Activated CD8-positive, alpha-beta memory T cell treated with anti-CD3 and anti-CD28 coated beads, Interleukin-2, amount 10 ng/mL, durations not matched to agents 7 days and 5 days (primary cell): ENCODE data around the gene GLIS2. TPM values are rescaled to one million over a fixed set of nuclear protein-coding genes. Genes with fewer than 3 reads are reported as not detected.

Source experiments
- ATAC-seq: fragments of 150-1000 bp; cut with Tn5 transposase; one replicate; pipeline ENCODE4 v1.10.0; 2021; ENCODE audit warnings: moderate library complexity
- CTCF ChIA-PET: fragments of 350-600 bp; sonication (Branson Sonifier 250); formaldehyde crosslinking; loops from one replicate; lab custom pipeline; 2021; ENCODE audit warnings: antibody characterized with exemption; lab: Charles Lee
- DNase-seq: peaks from one replicate; pipeline ENCODE4 v3.0.0-alpha.2; 2020
- H3K27ac Mint-ChIP-seq: one replicate; pipeline ENCODE4 v1.8.0; 2021; ENCODE audit warnings: mild to moderate bottlenecking, mixed read lengths
- H3K27me3 Mint-ChIP-seq: one replicate; pipeline ENCODE4 v1.8.0; 2021; ENCODE audit warnings: mixed read lengths
- H3K36me3 Mint-ChIP-seq: one replicate; pipeline ENCODE4 v1.8.0; 2021; ENCODE audit warnings: mild to moderate bottlenecking, mixed read lengths
- H3K4me1 Mint-ChIP-seq: one replicate; pipeline ENCODE4 v1.8.0; 2021; ENCODE audit warnings: mixed read lengths
- H3K4me3 Mint-ChIP-seq: one replicate; pipeline ENCODE4 v1.8.0; 2021; ENCODE audit warnings: mild to moderate bottlenecking, moderate library complexity, mixed read lengths
- H3K9me3 Mint-ChIP-seq: one replicate; pipeline ENCODE4 v1.8.0; 2022; ENCODE audit warnings: low read depth, mixed read lengths
- total RNA-seq, 2 experiments: library from RNA; stranded (reverse); gene quantifications; one replicate each; pipeline ENCODE4 v1.2.3, GENCODE V29; 2021

Gene GLIS2
- total RNA-seq: under 1 TPM; 0.55 to 0.63 TPM

DNA sequence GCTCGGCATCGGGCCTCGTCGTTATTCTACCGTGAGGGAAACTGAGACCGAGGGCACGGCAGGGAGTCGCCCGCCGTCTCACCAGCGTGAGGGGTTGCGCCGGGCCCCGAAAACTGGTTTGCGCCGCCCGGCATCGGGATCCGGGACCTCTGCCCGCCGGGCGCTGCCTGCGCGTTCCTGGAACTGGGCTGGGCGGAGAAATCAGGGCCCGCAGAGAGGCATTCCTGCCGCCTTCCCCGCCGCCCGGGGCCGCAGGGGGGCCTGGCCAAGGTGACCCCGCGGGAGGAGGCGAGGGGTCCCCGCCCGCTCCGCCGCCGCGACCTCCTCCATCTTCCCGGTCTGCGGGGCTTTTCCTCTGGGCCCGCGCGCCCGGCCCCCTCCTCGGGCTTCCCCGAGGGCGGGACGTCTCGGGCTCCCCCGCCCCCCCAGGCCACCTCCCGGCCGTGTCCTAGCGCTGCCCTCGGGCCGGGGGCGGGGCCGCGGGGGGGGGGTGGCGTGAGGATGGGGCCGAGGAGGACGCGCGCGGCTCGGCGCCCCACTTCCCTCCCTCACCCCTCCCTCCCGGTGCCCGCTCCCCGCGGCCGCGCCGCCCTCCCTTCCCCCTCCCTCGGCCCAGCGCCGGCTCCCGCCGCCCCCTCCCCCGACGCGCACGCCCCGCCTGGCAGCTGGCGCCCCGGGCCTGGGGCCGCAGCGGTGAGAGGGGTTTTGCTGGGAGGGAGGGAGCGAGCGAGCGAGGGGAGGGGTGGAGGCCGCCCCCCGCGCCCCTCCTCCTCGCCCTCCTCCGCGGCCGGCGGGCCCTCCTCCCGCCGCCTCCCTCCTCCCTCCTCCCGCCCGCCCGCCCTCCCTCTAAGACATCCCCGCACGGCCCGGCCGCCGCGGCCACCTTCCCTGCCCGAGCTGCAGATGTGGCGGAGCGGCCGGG, at the start of gene GLIS2:
Gene GLIS2, plus strand, starts transcription at position 882 of the 922 bp plus-strand sequence. CDS start 16,214 bp downstream, outside the sequence.
- no peaks in the 10 kb centered on the region for H3K9me3 Mint-ChIP-seq
- H3K27me3 Mint-ChIP-seq: peaks cover 18% of the 10 kb centered on the region
- no peaks in the 10 kb centered on the region for H3K36me3 Mint-ChIP-seq
- peaks cover 26% of the 10 kb centered on the region for H3K4me1 Mint-ChIP-seq
- H3K4me3 Mint-ChIP-seq: peak within 1 kb of the TSS; percentile 55
- DNase-seq: no peak
- no peak within 1 kb of the TSS for H3K27ac Mint-ChIP-seq
- CTCF ChIA-PET: interaction anchor here (0.7 to 2.2 kb wide), 9 partner anchors 9 to 61 kb away, joined by 3 to 8 read pairs (median 4); no protein-coding TSS in a partner anchor
- ATAC-seq: peak; percentile 28

DNA sequence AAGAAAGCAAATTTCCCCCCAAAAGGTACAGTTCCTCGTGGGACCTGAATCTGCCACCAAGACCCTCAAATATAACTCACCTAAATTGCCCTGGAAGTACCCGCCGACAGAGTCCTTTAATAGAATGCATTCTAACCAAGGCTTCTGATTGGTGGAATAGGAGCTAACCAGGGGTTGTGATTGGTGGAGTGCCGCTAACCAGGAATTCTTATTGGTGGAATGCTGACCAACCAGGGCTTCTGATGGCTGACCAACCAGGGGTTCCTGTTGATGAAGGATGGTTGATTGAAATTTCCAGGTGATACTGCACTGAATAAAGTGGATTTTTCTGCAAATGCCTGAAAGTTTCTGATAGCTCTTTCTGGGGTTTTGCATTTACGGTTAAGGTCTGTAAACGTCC, 49.5 kb upstream of the GLIS2 start:
- H3K9me3 Mint-ChIP-seq: no peaks in the 10 kb centered on the region
- no peak overlapping the region for H3K4me3 Mint-ChIP-seq
- peaks cover 19% of the 10 kb centered on the region for H3K4me1 Mint-ChIP-seq
- H3K27ac Mint-ChIP-seq: no peak overlapping the region
- peaks cover 13% of the 10 kb centered on the region for H3K36me3 Mint-ChIP-seq
- CTCF ChIA-PET: interaction anchor here (1.3 to 15.2 kb wide), 2 partner anchors 10 to 92 kb away, joined by 3 to 218 read pairs; no protein-coding TSS in a partner anchor
- no peak for DNase-seq
- H3K27me3 Mint-ChIP-seq: no peaks in the 10 kb centered on the region
- ATAC-seq: no peak

DNA sequence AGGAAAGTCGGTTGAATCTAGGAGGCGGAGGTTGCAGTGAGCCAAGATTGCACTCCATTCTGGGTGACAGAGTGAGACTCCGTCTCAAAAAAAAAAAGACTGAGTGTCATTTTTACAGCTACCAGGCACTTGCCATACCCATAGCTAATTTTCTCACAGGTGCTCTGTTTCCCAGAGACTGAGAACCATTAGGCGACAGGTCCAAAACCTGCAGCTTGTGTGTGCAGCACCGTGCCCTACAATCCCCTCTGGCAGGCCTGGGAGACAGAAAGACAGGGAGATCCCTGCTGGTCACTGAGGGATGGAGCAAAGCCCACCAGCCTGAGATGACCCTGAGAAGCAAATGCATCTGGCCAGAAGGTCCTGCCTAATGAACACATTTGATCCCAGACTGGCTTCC, 45.8 kb upstream of the GLIS2 start:
- CTCF ChIA-PET: interaction anchor here (3.9 to 15.2 kb wide), 2 partner anchors 13 to 133 kb away, joined by 17 to 218 read pairs; no protein-coding TSS in a partner anchor
- H3K27me3 Mint-ChIP-seq: no peaks in the 10 kb centered on the region
- H3K4me3 Mint-ChIP-seq: no peak overlapping the region
- no peak for DNase-seq
- H3K36me3 Mint-ChIP-seq: no peaks in the 10 kb centered on the region
- peaks cover 19% of the 10 kb centered on the region for H3K4me1 Mint-ChIP-seq
- H3K9me3 Mint-ChIP-seq: no peaks in the 10 kb centered on the region
- H3K27ac Mint-ChIP-seq: no peak overlapping the region
- no peak for ATAC-seq

DNA sequence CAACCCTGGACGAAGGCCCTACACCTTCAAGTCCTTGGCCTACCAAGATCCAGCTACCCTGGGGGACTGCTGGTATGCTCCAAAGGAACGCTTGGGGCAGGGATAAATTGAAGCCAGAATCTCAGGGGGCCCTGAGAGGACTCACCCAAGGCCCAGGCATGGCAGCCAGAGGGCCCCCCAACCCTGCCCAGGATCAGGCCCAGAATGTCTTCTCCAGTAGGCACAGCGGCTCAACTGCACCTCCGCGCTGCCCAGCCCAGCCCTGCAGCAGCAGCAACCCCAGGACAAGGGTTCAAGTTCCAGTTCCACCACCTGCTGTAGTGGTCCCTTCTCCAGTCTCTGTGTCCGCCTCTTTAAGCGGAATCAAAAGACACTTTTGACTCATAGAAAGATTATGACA, 45.3 kb upstream of the GLIS2 start:
- no peak for ATAC-seq
- Mint-ChIP-seq H3K27ac (peak overlapping the region; percentile 93), H3K27me3 (no peaks in the 10 kb centered on the region), H3K4me1 (peaks cover 21% of the 10 kb centered on the region), H3K9me3 (no peaks in the 10 kb centered on the region), H3K36me3 (no peaks in the 10 kb centered on the region), H3K4me3 (peak overlapping the region; percentile 85)
- CTCF ChIA-PET: interaction anchor here (1.0 to 15.2 kb wide), 6 partner anchors 14 to 137 kb away, joined by 3 to 218 read pairs (median 4); no protein-coding TSS in a partner anchor
- no peak for DNase-seq

DNA sequence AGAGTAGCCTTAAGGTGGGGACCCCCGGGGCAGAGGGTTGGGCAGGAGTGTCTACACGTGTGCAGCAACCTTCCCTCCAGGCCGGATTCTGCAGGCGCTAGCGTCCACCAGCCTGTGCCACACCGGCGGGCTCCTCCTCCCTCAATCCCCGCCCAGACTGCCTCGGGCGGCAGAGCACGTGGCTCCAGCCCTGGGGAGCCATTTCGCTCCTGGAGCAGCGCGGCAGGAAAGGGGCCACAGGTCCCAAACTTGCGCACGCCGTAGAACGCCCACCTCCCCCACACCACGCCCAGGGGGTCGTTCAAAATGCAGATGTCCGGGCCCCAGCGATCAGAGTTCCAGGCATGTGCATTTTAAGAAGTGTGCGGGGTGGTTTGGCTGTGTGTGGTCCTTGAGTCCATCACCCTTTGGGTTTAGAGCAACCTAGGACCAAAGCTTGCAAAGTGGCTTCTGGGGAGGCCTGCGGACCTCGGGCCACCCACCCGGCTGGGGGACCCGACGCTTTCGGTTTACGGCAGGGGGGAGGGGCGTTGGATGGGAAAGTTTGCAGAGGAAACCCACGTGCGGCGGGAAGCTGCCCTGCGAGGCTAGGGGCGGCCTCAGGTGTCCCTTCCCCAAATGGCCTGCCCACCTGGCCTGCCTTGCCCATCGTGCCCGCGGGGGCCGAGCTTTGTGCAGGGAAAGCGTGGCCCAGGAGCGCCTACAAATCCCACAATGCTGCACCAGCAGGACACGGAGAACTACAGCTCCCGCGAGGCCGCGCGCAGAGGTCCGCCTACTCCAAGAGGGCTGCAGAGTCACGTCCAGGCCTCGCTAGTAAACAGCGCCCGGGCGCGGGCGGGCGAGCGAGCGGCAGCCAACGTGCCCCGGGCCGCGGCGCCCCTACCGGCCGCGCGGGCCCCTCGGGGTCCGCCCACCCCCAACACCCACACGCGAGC, 44.4 kb upstream of the GLIS2 start:
- ATAC-seq (peak; percentile 86), DNase-seq (peak; percentile 95)
- H3K27me3 Mint-ChIP-seq: no peaks in the 10 kb centered on the region
- H3K9me3 Mint-ChIP-seq: no peaks in the 10 kb centered on the region
- peaks cover 21% of the 10 kb centered on the region for H3K4me1 Mint-ChIP-seq
- H3K36me3 Mint-ChIP-seq: no peaks in the 10 kb centered on the region
- CTCF ChIA-PET: interaction anchor here (0.6 to 15.2 kb wide), 15 partner anchors 13 to 579 kb away, joined by 3 to 218 read pairs (median 3); partner anchors contain the start of gene DNAAF8
- H3K4me3 Mint-ChIP-seq: peak overlapping the region; percentile 85
- H3K27ac Mint-ChIP-seq: peak overlapping the region; percentile 93

DNA sequence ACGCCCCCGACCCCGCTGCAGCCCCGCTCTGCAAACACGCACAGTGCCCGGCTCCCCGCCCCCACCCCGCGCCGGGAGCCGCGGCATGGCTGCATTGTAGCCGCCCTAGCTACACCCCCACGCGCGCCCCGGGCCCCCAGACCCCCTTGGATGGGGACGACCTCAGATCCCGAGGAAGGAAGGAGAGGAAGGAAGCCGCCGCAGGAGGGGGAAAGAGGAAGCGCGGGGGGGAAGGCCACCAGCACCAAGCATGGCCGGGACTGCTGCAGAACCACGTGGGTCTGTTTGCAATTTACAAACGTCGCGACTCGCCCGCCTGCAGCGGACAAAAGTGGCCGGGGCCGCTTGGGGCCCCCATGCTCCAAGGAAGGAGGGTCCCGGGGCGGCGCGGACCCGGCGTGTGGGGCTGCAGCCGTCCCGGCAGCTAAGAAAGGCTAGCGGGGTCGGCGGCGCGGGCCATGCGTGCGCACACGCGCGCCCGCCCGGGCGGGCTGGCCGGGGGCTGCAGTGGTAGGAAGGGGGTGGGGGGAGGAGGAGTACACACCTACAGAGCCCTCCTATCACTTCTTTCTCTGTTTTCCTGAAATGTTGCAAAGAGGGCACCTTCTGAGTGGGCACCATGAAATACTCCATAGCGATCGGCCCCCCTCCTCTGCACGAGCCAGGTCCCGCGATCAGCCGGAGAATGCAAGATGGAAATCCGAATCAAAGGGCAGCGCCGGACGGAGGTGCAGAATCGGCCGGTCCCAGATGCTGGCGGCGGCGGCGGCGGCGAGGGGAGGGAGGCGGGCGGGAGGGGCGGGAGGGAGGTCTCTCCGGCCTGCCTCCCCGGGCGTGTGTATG, 43.5 kb upstream of the GLIS2 start:
- ATAC-seq (peak; percentile 21), DNase-seq (peak; percentile 65)
- Mint-ChIP-seq H3K36me3 (no peaks in the 10 kb centered on the region), H3K27ac (peak overlapping the region; percentile 82), H3K4me1 (peaks cover 21% of the 10 kb centered on the region), H3K4me3 (peak overlapping the region; percentile 85), H3K27me3 (no peaks in the 10 kb centered on the region), H3K9me3 (no peaks in the 10 kb centered on the region)
- CTCF ChIA-PET: interaction anchor here (0.6 to 15.2 kb wide), 21 partner anchors 11 to 462 kb away, joined by 3 to 218 read pairs (median 5); partner anchors contain the start of genes DNAAF8 and PAM16

DNA sequence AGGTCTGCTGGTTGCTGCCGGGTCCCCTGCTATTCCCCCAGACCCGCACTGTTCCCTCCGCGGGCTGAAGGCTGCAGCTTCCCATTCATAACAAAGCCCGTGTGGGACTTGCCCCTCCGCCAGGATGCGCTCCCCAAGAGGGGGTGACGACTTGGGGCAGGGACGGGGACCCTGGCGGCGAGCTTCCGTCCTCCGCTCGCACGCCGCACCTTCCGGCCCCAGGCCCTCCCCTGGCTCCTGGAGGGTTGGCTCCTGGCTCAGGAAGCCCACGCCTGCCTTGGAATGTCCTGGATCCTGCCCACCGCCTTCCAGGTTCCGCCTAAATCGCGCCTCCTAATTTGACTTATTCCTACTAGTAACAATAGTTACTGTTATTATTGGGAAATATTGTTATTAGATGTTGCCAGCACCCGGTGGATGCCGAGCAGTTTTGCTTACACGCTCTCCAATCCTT, 42.0 kb upstream of the GLIS2 start:
- CTCF ChIA-PET: interaction anchor here (0.8 to 15.2 kb wide), 19 partner anchors 9 to 216 kb away, joined by 3 to 218 read pairs (median 5); partner anchors contain the start of gene PAM16
- ATAC-seq: peak; percentile 8
- H3K36me3 Mint-ChIP-seq: no peaks in the 10 kb centered on the region

DNA sequence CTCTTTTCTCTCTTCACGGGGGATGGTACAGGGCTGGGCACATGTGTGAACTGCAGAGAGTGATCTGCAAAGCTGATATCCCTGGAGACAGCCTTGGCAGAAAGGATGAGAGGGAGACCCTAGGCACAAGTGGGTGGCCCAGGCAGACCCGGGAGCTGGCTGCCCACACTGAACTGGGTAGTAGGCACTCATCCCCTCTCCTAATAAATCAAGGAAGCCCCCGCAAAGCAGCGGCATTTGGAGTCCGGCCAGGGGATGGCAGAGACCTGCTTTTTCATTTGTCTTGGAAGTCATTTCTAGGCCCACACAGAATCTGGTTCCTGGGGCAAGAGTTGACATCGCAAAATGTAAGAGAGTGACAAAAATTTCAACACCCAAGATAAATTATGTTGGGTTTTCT, 40.0 kb upstream of the GLIS2 start:
- ATAC-seq (no peak), DNase-seq (no peak)
- Mint-ChIP-seq H3K36me3 (no peaks in the 10 kb centered on the region), H3K4me3 (no peak overlapping the region), H3K9me3 (no peaks in the 10 kb centered on the region), H3K27me3 (no peaks in the 10 kb centered on the region), H3K27ac (no peak overlapping the region), H3K4me1 (peaks cover 8% of the 10 kb centered on the region)
- CTCF ChIA-PET: interaction anchor here (0.5 to 15.2 kb wide), 5 partner anchors 13 to 52 kb away, joined by 3 to 218 read pairs (median 4); no protein-coding TSS in a partner anchor

More for the DNA sequence above, 42.0 kb upstream of the GLIS2 start:
- H3K4me3 Mint-ChIP-seq: peak overlapping the region; percentile 85
- H3K27me3 Mint-ChIP-seq: no peaks in the 10 kb centered on the region
- no peaks in the 10 kb centered on the region for H3K9me3 Mint-ChIP-seq
- H3K27ac Mint-ChIP-seq: no peak overlapping the region
- peaks cover 18% of the 10 kb centered on the region for H3K4me1 Mint-ChIP-seq
- DNase-seq: peak; percentile 76

DNA sequence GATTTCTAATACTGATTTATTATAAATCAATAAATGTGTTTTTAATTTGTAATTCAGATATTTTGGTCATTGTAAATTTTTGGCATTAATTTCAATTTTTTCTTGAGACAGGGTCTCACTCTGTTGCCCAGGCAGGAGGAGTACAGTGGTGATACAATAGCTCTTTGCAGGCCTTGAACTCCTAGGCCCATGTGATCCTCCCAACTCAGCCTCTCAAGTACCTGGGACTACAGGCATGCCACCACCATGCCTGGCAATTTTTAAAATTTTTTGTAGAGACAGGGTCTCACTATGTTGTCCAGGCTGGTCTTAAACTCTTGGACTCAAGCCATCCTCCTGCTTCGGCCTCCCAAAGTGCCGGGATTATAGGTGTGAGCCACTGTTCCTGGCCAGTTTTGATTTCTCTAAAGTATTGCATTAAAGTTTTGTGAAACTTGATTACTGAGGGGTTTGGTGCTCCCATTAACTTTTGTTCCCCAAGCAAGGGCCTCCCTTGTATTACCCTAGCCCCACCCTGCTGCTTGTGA, 37.8 kb upstream of the GLIS2 start:
- CTCF ChIA-PET: interaction anchor here (0.8 to 15.2 kb wide), 4 partner anchors 9 to 52 kb away, joined by 3 to 218 read pairs (median 4); no protein-coding TSS in a partner anchor
- H3K9me3 Mint-ChIP-seq: no peaks in the 10 kb centered on the region
- no peaks in the 10 kb centered on the region for H3K36me3 Mint-ChIP-seq
- H3K4me3 Mint-ChIP-seq: no peak overlapping the region
- no peaks in the 10 kb centered on the region for H3K27me3 Mint-ChIP-seq
- H3K4me1 Mint-ChIP-seq: peaks cover 5% of the 10 kb centered on the region
- DNase-seq: no peak
- no peak overlapping the region for H3K27ac Mint-ChIP-seq
- ATAC-seq: no peak

DNA sequence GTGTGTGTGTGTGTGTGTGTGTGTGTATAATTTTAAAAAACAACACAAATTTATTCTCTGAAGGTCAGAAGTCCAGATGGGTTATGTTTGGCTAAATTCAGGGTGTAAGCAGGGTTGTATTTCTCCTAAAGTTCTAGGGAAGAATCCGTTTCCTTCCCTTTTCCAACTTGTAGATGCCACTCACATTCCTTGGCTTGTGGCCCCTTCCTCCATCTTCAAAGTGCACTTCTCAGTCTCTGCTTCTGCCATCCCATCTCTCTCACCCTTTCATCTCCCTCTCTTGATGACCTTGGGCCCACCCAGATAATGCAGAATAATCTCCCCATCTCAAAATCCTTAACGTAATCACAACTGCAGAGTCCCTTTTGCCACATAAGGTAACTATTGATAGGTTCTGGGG, 35.2 kb upstream of the GLIS2 start:
- Mint-ChIP-seq H3K27me3 (peaks cover 6% of the 10 kb centered on the region), H3K36me3 (no peaks in the 10 kb centered on the region), H3K27ac (no peak overlapping the region), H3K9me3 (no peaks in the 10 kb centered on the region), H3K4me1 (no peaks in the 10 kb centered on the region), H3K4me3 (no peak overlapping the region)
- no peak for DNase-seq
- ATAC-seq: no peak
- CTCF ChIA-PET: no interaction called here

- H3K36me3 Mint-ChIP-seq: no peaks in the 10 kb centered on the region
- no peak overlapping the region for H3K4me3 Mint-ChIP-seq
- peaks cover 7% of the 10 kb centered on the region for H3K4me1 Mint-ChIP-seq
- ATAC-seq: no peak
- peaks cover 6% of the 10 kb centered on the region for H3K27me3 Mint-ChIP-seq
- CTCF ChIA-PET: interaction anchor here (1.4 to 4.5 kb wide), 4 partner anchors 9 to 45 kb away, joined by 4 to 16 read pairs (median 7); partner anchors contain the start of gene TFAP4
- DNase-seq: no peak
- no peak overlapping the region for H3K27ac Mint-ChIP-seq
- no peaks in the 10 kb centered on the region for H3K9me3 Mint-ChIP-seq
Observed at GRCh38 chr16:4283441-4283840, 32.4 kb upstream of the GLIS2 start.
